HK-2 (cell line): ENCODE data around the gene ACSL5.

Experiments
- DNase-seq: peaks from one replicate; pipeline ENCODE4 v3.0.0-alpha.2; 2018; ENCODE audit not compliant: unreplicated experiment

The ACSL5 gene

GRCh38 chr10:112373912-112374338 is at the start of gene ACSL5:
TSS of gene ACSL5 (plus strand) at chr10:112374116. CDS start at chr10:112394947, 20,831 bp downstream.
- DNase-seq: no peak

GRCh38 chr10:112327678-112328077 is 46.2 kb upstream of the ACSL5 start:
- no peak for DNase-seq

DNA sequence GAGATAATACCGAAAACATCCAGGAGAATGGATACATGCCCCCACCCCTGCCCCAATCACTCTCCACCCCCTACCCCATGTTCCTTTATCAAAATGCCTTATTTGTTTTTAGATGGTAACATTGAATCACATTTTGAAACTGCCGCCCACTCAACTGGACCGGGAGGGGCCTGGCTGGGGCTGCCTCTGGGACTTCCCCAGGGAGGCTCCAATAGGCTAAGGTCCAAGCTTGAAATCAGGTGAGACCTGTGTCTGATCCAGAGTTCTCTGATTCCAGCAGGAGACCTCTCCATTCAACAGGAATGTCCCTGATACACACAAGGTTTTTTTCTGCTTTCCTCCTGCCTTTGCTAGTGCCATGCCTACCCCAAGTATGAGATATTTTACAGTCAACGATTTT is 43.8 kb upstream of the ACSL5 start:
- no peak for DNase-seq

- DNase-seq: no peak
These were observed 43.2 kb upstream of the ACSL5 start for GRCh38 chr10:112330607-112331160.

GRCh38 chr10:112332022-112332421 is 41.9 kb upstream of the ACSL5 start:
- DNase-seq: no peak

GRCh38 chr10:112332509-112333228 is 41.2 kb upstream of the ACSL5 start:
- DNase-seq: no peak

- DNase-seq: no peak
These were observed 40.5 kb upstream of the ACSL5 start for GRCh38 chr10:112333452-112333851.

GRCh38 chr10:112335111-112335867 is 38.6 kb upstream of the ACSL5 start:
- no peak for DNase-seq

DNA sequence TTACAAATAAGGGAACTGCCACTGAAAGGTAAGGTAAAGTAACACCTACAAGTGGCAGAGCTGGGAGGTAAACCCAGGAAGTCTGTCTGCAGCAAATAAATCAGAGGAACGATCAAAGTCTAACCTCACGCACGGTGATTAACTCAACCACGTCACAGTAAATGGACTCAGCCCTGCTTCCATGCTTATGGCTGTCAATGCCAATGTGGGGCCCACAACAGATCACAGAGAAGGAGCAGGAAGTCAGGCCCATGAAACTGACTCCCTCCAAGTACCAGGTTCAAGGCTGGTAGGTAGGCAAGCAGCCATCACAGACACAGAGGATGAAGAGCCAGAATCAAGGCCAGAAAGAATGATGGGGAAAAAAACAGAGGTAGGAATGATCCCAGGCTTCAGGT is 38.0 kb upstream of the ACSL5 start:
- DNase-seq: no peak

GRCh38 chr10:112336556-112337201 is 37.2 kb upstream of the ACSL5 start:
- no peak for DNase-seq

DNA sequence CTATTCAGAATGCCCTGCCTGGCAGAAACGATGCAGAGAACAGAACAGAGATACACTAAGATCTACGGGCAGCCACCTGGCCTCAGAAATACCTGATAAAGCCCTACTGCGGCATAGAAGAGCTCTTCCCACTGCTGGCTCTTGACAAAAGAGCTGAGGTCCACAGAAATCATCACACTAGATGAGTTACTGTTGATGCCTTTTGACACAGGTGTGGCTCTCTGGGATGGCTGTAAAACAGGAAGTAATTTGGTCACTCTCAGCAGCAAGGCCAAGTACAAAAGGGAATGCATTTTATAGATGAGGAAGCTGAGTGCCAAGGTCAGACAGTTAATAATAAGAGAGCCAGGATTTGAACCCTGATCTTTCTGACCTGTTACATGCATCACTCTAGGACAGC is 35.0 kb upstream of the ACSL5 start:
- no peak for DNase-seq

DNA sequence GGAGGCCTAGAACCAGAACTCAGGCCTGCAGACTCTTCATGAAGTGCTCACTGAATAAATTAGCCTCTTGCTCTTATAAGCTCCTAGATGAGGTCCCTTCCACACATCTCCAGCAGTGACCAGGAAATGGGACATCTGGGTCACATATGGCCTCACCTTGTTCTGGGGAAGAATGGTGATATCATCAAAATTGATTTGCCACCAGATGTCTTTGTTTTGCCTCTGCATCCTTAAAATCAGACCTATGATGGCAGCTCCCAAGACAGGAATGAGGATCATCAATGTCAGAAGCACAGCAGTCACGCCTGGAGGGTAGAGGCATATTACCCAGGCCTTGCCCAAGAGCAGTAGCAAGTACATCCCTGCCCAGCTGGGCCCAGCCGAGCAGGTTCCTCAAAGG is 33.3 kb upstream of the ACSL5 start:
- DNase-seq: no peak

DNA sequence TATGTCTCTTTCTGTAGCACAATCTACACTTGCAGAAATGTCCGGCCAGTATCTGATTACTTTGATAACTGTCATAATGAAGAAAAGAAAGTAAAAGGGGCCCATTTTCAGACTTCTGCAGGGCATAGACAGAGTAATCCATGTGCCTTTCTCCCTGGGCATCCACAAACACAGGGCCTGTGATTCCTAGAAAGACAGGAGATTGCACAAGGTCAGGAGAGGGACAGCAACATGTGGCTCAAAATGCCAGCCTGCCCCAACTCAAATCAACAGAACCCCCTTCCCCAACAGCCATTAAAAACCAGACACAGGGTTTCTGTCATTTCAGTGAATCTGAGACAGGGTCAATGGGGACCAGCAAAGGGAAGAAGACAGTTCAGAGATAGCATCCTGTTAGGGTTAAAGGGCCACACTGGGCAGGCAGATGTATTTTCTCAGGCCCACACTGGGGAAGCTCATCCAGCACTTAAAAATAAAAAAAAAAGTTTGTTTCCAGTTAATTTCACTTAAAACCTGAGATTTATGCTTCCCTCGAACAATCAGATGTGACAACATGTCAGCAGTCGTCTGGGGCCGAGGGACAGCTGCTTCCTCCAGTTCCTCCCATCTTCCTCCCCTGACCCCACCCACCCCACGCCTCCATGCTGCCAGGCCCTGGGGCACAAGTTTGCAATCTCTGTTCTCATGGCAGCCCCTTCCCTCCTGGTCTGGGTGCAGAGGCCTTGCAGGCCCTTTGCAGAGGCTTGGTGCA is 30.7 kb upstream of the ACSL5 start:
- DNase-seq: no peak

DNA sequence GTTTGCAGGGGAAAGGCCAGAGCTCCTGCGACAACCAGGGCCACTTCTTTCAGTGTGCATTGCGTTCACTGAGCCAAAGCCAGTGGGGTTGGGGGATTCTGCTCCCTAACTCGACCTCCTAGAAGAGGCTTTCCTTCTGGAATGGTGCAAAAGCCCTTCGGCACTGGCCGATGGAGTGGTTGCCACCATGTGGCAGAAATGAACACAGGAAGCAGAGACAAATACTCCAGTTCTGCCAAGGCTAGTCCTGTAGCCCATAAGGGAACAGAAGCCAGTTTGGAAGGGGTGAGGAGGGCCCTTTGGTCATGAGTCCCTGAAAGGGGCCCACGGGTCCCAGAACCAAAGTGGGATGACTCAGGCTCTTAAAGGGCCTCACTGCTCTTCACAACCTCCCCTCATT is 29.7 kb upstream of the ACSL5 start:
- no peak for DNase-seq

GRCh38 chr10:112345202-112345601 is 28.7 kb upstream of the ACSL5 start:
- no peak for DNase-seq

DNA sequence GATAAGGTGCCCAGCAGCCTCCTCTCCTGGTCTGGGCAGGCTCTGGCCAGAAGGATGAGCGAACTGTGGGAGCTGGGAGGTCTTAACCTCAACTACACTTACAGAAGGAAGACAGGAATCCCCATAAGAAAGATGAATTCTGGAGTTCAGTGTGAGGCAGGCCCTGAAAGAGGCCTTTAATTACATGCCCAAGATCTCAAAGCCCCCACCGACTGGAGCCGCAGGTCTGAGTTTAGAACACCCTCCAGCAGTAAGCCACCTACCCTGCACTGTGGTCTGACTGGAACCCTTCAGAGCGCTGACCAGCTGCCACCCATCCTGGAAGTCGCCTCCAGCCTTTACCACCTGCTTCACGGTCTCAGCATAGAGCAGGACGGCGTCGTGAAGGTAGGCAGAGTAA is 28.2 kb upstream of the ACSL5 start:
- DNase-seq: no peak

GRCh38 chr10:112346774-112347173 is 27.1 kb upstream of the ACSL5 start:
- no peak for DNase-seq

DNA sequence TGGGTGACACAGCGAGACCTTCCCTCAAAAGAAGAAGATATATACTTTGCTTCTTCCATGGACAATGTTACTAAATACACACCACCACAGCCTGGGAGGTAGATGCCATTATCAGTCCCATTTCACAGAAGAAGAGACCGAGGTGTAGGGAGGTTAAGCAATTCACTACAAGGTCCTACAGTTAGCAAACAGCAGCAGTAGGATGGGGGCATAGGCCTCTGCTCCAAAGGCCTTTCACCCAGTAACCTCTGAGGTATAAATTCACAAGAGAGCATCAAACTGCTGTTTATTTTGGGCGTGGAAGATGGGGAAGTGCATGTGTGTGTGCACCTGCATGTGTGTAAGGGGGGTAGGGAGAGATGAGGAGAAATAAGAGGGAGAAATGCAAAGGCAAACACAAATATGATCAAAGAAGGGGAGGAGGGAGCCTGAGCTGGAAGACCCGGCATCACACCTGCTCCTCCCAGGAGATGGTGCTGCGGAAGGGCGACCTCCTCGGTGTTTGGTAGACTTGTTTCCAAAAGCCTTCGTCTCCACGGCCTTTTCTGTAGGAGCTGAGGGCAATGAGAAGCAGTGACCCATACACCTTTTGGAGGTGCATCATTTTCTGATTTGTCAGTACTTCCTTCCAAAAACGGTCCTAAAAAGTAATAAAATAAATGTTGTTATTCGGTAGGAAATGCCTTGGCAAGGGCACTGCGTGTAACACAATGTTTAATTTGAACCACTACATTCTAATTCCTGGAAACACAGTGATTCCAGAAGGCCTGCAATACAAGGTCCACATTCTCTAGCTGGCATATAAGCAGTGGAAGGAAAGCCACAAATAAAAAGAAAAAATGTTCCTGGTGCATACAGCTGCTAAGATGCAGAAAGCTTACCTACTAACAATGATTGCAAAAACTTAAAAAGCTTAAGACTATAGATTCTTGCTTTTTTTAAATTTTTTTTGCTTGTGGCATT is 25.9 kb upstream of the ACSL5 start:
- DNase-seq: no peak

- no peak for DNase-seq
These were observed 25.2 kb upstream of the ACSL5 start for GRCh38 chr10:112348759-112349158.

GRCh38 chr10:112349521-112350085 is 24.3 kb upstream of the ACSL5 start:
- DNase-seq: no peak
